ENCODE measurements around the gene KAZN.

Gene KAZN

DNA sequence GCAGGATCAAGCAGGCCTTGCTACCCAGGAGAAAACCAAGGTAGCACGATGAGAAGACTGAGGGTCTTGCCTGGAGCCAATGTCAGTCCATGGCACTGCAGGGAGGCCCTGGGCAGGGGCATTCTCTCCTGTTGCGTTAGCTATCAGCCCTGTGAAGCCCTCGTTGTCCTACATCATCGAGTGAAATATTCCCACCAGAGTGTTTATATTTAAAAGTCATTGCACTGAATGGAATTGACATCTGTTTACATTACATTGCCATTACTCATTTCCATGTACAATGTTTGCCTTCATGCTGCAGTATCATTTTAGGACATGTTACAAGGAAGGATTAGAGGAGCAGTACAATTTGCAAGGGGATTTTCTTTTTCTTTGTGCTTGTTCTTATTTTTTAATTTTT is 243.9 kb downstream of the KAZN start:
- DNase-seq (ENCODE audit: extremely low read depth, insufficient read length) = no peak
- no peaks in the 10 kb centered on the region for H3K36me3 ChIP-seq (ENCODE audit: control insufficient read depth, insufficient read depth, low read length)
- TF ChIP-seq, protein P1, sequence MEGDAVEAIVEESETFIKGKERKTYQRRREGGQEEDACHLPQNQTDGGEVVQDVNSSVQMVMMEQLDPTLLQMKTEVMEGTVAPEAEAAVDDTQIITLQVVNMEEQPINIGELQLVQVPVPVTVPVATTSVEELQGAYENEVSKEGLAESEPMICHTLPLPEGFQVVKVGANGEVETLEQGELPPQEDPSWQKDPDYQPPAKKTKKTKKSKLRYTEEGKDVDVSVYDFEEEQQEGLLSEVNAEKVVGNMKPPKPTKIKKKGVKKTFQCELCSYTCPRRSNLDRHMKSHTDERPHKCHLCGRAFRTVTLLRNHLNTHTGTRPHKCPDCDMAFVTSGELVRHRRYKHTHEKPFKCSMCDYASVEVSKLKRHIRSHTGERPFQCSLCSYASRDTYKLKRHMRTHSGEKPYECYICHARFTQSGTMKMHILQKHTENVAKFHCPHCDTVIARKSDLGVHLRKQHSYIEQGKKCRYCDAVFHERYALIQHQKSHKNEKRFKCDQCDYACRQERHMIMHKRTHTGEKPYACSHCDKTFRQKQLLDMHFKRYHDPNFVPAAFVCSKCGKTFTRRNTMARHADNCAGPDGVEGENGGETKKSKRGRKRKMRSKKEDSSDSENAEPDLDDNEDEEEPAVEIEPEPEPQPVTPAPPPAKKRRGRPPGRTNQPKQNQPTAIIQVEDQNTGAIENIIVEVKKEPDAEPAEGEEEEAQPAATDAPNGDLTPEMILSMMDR (IDR thresholded peaks at IDR 0.05; ENCODE audit: insufficient read depth, low read length, poor library complexity, severe bottlenecking) = no peak
- no peak overlapping the region for H3K4me3 ChIP-seq (replicated peaks; ENCODE audit: low read depth, low read length)
- H3K27me3 ChIP-seq (replicated peaks; ENCODE audit: control insufficient read depth, insufficient read depth, low read length) = no peaks in the 10 kb centered on the region

DNA sequence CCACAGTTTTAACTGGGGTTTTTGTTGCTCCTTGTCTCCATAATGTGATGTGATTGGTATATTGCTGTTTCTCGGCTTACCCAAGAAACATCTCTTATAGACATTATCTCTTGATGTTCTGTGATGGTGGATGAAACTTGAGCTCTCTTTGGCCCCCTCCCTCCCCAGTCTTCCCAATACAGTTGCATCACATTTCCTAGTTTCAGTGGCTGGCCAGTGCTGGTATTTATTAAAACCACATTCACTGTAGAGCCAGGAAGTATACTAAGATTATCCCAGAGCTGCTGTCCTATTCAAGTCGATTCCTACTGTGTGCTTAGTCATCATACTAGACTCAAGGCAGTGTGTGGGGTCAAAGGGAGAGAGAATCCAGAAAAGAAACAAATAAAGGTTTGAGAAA is 244.4 kb downstream of the KAZN start:
- H3K27me3 ChIP-seq (replicated peaks; ENCODE audit: control insufficient read depth, insufficient read depth, low read length) = no peaks in the 10 kb centered on the region
- no peak overlapping the region for H3K4me3 ChIP-seq (replicated peaks; ENCODE audit: low read depth, low read length)
- no peaks in the 10 kb centered on the region for H3K36me3 ChIP-seq (ENCODE audit: control insufficient read depth, insufficient read depth, low read length)
- DNase-seq (ENCODE audit: extremely low read depth, insufficient read length) = no peak
- TF ChIP-seq, protein P1 (IDR thresholded peaks at IDR 0.05; ENCODE audit: insufficient read depth, low read length, poor library complexity, severe bottlenecking) = no peak

DNA sequence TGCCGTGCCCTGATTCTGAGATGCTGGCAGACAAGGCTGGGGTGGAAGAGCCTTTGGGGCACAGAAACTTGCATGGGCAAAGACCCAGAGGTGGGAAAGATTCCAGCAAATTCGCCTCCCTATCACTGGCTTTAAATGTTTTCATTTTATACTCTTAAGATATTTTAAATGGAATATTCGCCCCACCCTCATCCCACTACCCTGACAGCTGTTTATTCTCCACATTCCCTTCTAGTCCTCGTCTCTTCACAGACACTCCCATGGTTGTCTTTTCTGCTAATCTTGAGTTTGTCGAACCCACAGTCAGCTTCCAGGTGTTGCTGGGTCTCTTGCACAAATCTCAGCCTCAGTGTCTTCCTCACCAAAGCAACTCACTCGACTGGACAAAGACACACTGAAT is 245.0 kb downstream of the KAZN start:
- Histone ChIP-seq H3K27me3 (replicated peaks; ENCODE audit: control insufficient read depth, insufficient read depth, low read length) (no peaks in the 10 kb centered on the region), H3K4me3 (replicated peaks; ENCODE audit: low read depth, low read length) (no peak overlapping the region), H3K36me3 (ENCODE audit: control insufficient read depth, insufficient read depth, low read length) (no peaks in the 10 kb centered on the region)
- DNase-seq (ENCODE audit: extremely low read depth, insufficient read length) = no peak
- TF ChIP-seq, protein P1 (IDR thresholded peaks at IDR 0.05; ENCODE audit: insufficient read depth, low read length, poor library complexity, severe bottlenecking) = no peak

DNA sequence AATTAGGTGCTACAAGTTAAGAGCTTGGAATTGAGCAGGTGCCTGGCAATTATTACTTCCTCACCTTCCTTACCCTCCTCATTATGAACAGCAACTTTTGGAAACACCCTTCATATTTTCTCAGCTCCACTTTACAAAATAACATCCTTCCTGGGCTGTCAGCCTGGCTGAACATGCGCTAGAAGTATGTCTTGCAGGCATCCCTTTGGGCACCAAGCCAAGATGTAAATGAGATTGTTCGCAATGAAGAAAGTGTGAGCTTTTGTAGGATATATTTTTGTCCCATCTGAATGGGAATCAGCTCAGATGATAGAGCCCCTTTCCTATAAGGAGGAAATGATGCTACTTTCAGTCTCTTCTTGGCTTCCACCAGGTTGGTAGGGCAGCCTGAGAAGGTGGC is 245.9 kb downstream of the KAZN start:
- TF ChIP-seq, protein P1 (IDR thresholded peaks at IDR 0.05; ENCODE audit: insufficient read depth, low read length, poor library complexity, severe bottlenecking) = no peak
- Histone ChIP-seq H3K27me3 (replicated peaks; ENCODE audit: control insufficient read depth, insufficient read depth, low read length) (no peaks in the 10 kb centered on the region), H3K4me3 (replicated peaks; ENCODE audit: low read depth, low read length) (no peak overlapping the region), H3K36me3 (ENCODE audit: control insufficient read depth, insufficient read depth, low read length) (no peaks in the 10 kb centered on the region)
- DNase-seq (ENCODE audit: extremely low read depth, insufficient read length) = no peak

DNA sequence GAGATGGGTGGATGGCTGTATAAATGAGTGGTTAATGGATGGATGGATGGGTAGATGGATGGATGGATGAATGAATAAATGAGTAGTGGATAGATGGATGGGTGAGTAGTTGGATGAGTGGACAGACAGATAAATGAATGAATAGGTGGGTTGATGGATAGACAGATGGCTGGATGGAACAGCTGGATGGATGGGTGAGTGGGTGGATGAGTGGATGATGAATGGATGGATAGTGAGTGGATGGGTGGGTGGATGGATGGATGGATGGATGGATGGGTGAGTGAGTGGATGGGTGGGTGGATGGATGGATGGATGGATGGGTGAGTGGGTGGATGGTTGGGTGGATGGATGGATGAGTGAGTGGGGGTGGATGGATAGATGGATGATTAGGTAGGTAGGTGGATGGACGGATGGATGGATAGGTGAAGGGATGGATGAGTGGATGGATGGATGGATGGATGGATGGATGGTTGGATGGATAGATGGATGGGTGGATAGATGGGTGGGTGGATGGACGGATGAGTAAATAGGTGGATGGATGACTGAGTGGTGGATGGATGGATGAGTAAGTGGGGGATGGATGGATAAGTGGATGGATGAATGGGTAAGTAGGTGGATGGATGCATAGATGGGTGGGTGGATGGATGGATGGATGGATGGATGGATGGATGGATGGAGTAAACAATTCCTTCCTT is 246.6 kb downstream of the KAZN start:
- no peaks in the 10 kb centered on the region for H3K36me3 ChIP-seq (ENCODE audit: control insufficient read depth, insufficient read depth, low read length)
- TF ChIP-seq, protein P1 (IDR thresholded peaks at IDR 0.05; ENCODE audit: insufficient read depth, low read length, poor library complexity, severe bottlenecking) = no peak
- H3K4me3 ChIP-seq (replicated peaks; ENCODE audit: low read depth, low read length) = no peak overlapping the region
- no peaks in the 10 kb centered on the region for H3K27me3 ChIP-seq (replicated peaks; ENCODE audit: control insufficient read depth, insufficient read depth, low read length)
- no peak for DNase-seq (ENCODE audit: extremely low read depth, insufficient read length)

DNA sequence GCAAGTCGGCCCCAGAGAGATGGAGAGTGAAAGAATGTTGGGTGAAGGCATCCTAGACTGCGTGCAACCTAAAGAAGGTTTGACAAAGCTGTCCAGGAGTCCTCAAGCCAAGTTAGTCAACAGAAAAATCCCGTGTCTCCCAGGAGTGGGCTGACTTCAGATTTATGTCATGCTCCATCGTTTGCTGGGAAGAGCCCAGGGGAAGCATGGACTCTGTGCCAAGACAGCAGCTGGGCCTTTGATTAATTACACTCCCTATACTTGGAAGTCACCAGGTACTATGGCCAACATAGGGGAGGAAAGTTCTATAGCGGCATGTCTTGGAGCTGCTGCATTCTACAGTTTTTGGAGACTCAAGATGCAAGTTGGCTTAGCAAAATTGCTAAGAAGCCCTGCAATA is 247.4 kb downstream of the KAZN start:
- DNase-seq (ENCODE audit: extremely low read depth, insufficient read length) = no peak
- H3K4me3 ChIP-seq (replicated peaks; ENCODE audit: low read depth, low read length) = no peak overlapping the region
- TF ChIP-seq, protein P1 (IDR thresholded peaks at IDR 0.05; ENCODE audit: insufficient read depth, low read length, poor library complexity, severe bottlenecking) = no peak
- no peaks in the 10 kb centered on the region for H3K36me3 ChIP-seq (ENCODE audit: control insufficient read depth, insufficient read depth, low read length)
- no peaks in the 10 kb centered on the region for H3K27me3 ChIP-seq (replicated peaks; ENCODE audit: control insufficient read depth, insufficient read depth, low read length)
